KMS-11 (cell line): ENCODE results near the gene RNASEH2A.
A peak's percentile ranks its signal among the peaks of the same experiment; 100 is the strongest.

Experiments
- H2AFZ ChIP-seq: fragments of 200-600 bp; sonication (generic); 2 replicates; pipeline ENCODE4 v1.6.1; 2016; ENCODE audit warnings: antibody characterized with exemption, mixed run types, low read depth
- H3K27ac ChIP-seq: fragments of 200-600 bp; sonication (generic); 2 replicates; pipeline ENCODE4 v1.6.1; 2016; ENCODE audit warnings: mild to moderate bottlenecking, mixed run types
- H3K27me3 ChIP-seq: fragments of 200-600 bp; sonication (generic); 2 replicates; pipeline ENCODE4 v1.6.1; 2017; ENCODE audit warnings: mild to moderate bottlenecking, low read depth, mixed run types, moderate library complexity; ENCODE audit not compliant: insufficient read depth
- H3K36me3 ChIP-seq: fragments of 200-600 bp; sonication (generic); 2 replicates; pipeline ENCODE4 v1.6.1; 2017; ENCODE audit warnings: mild to moderate bottlenecking, mixed run types; ENCODE audit not compliant: insufficient read depth
- H3K4me1 ChIP-seq: fragments of 200-600 bp; sonication (generic); 2 replicates; pipeline ENCODE4 v1.6.1; 2016; ENCODE audit warnings: mild to moderate bottlenecking, low read depth, mixed run types; ENCODE audit not compliant: poor library complexity, severe bottlenecking
- H3K4me2 ChIP-seq: fragments of 200-600 bp; sonication (generic); 2 replicates; pipeline ENCODE4 v1.7.0; 2016; ENCODE audit warnings: mild to moderate bottlenecking, mixed run types
- H3K4me3 ChIP-seq: fragments of 200-600 bp; sonication (generic); IDR thresholded peaks from 2 replicates; pipeline ENCODE4 v1.6.1; 2017; ENCODE audit warnings: low read depth, low read length, mixed read lengths; ENCODE audit not compliant: insufficient read depth
- H3K79me2 ChIP-seq: fragments of 200-600 bp; sonication (generic); 2 replicates; pipeline ENCODE4 v1.6.1; 2016; ENCODE audit warnings: low read depth, mixed run types; ENCODE audit not compliant: insufficient read depth
- H3K9ac ChIP-seq: fragments of 200-600 bp; sonication (generic); 2 replicates; pipeline ENCODE4 v1.6.1; 2016; ENCODE audit warnings: mild to moderate bottlenecking, mixed run types
- H4K20me1 ChIP-seq: fragments of 200-600 bp; sonication (generic); 2 replicates; pipeline ENCODE4 v1.6.1; 2016; ENCODE audit warnings: mild to moderate bottlenecking, mixed run types; ENCODE audit not compliant: insufficient read depth
- TF ChIP-seq, protein P1 (sequence below): fragments of 200-600 bp; sonication (generic); conservative IDR thresholded peaks from 2 replicates; pipeline ENCODE4 v1.6.1; 2017; ENCODE audit warnings: low read depth, mild to moderate bottlenecking, antibody characterized with exemption, low read length, moderate library complexity, mixed read lengths

Gene RNASEH2A

DNA sequence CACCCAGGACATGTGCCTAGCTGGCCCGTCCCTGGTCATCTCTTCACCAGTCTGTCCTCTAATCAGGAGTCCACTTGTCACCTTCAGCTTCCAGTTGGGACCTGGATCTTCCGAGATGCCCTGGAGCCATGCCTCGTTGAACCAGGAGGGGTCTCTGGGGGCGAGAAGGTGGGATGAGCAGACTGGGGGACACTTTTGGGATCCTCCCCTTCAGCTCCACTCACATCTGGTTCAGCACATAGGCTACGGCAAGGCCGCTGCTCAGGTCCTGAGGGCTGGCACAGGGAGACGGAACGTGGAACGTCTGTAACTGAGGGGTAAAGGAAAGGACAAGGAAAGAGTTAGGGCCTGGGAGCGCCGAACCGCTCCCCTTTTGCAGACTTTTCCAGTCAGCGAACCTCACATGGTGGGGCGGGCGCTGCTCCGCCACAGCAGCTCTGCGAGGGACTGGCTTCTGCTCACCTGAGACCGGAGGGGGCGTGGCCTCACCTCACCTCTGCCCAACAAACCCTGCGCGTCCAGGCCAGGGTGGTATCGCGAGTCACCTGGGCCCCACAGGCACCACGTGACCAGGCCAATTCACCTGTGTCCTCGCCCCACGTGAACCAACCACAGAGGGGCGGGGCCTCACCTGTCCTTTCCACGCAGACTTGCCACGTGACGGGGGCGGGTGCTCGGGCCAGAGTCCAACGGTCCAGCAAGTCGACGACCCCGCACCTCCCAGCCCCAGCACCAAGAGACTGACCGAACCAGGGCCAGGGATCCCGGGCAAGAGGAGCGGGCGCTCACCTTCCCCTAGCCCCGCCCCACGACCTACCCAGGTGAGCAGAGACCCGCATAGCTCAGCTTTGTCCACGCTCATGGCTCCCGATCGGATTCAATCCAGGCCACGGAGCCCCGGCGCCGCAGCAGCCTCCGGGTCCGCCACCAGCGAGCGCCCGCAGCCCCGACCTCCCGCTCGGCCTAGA lies 31.5 kb upstream of the RNASEH2A start, which contains the start of gene HOOK2:
Gene HOOK2 (minus strand): TSS at position 965 of the 968 bp plus-strand sequence. CDS start 103 bp downstream, at position 862.
- Histone ChIP-seq H3K79me2 (no peaks in the 10 kb centered on the region), H2AFZ (peak within 1 kb of the TSS; percentile 54; the same call in 1 of the 2 replicates), H4K20me1 (no peaks in the 10 kb centered on the region), H3K9ac (peak within 1 kb of the TSS; percentile 18; the same call in 1 of the 2 replicates), H3K27ac (no peak within 1 kb of the TSS), H3K36me3 (no peaks in the 10 kb centered on the region), H3K4me1 (peaks cover 23% of the 10 kb centered on the region), H3K4me2 (peak within 1 kb of the TSS; percentile 73), H3K27me3 (no peaks in the 10 kb centered on the region), H3K4me3 (no peak within 1 kb of the TSS)
- TF ChIP-seq, protein P1, sequence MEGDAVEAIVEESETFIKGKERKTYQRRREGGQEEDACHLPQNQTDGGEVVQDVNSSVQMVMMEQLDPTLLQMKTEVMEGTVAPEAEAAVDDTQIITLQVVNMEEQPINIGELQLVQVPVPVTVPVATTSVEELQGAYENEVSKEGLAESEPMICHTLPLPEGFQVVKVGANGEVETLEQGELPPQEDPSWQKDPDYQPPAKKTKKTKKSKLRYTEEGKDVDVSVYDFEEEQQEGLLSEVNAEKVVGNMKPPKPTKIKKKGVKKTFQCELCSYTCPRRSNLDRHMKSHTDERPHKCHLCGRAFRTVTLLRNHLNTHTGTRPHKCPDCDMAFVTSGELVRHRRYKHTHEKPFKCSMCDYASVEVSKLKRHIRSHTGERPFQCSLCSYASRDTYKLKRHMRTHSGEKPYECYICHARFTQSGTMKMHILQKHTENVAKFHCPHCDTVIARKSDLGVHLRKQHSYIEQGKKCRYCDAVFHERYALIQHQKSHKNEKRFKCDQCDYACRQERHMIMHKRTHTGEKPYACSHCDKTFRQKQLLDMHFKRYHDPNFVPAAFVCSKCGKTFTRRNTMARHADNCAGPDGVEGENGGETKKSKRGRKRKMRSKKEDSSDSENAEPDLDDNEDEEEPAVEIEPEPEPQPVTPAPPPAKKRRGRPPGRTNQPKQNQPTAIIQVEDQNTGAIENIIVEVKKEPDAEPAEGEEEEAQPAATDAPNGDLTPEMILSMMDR: no peak

DNA sequence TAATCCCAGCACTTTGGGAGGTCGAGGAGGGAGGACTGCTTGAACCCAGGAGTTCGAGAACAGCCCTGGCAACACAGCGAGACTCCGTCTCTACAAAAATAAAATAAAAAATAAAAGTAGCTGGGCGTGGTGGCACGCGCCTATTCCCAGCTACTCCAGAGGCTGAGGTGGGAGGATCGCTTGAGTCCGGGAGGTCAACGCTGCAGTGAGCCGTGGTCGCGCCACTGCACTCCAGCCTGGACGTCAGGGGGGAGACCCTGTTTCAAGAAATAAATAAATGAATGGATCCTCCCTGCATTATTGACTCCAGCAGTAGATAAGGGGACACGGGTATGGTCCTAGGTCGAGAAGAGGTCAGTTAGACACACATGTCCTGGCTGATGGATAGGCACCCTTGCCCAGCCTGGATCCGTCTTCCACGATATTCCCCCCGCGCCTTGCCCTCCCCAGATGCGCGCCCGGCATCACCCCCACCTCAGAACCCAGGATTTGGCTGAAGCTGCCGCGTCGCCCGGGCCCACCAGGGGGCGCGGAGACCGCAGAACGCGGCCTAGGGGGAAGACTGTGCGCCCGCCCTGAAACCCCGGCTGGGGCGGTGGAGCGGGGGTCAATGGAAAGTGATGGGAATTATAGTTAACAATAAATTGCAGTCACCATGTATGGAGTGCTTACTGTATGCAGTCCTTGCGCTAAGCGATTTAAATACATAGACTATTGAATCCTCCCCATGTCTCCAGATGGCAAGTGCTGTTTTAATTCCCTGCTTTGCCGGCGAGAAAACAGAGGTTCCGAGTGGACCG lies 29.0 kb upstream of the RNASEH2A start:
- no peaks in the 10 kb centered on the region for H3K27me3 ChIP-seq
- no peaks in the 10 kb centered on the region for H4K20me1 ChIP-seq
- TF ChIP-seq, protein P1: peak; percentile 96
- peaks cover 29% of the 10 kb centered on the region for H3K4me1 ChIP-seq
- no peaks in the 10 kb centered on the region for H3K36me3 ChIP-seq
- 0 out of 2 replicates have a peak overlapping the region, but pooled peaks have one; percentile 31 for H3K27ac ChIP-seq
- H3K9ac ChIP-seq: peak overlapping the region; percentile 51; the same call in 1 of the 2 replicates
- H3K79me2 ChIP-seq: no peaks in the 10 kb centered on the region
- H3K4me3 ChIP-seq: peak overlapping the region; percentile 70
- H2AFZ ChIP-seq: peak overlapping the region; percentile 84
- peak overlapping the region; percentile 35 for H3K4me2 ChIP-seq

GRCh38 chr19:12778017-12778904 lies 28.1 kb upstream of the RNASEH2A start:
- no peaks in the 10 kb centered on the region for H3K36me3 ChIP-seq

More at GRCh38 chr19:12778017-12778904, 28.1 kb upstream of the RNASEH2A start:
- Histone ChIP-seq H3K79me2 (no peaks in the 10 kb centered on the region), H3K9ac (peak overlapping the region; percentile 51; the same call in 1 of the 2 replicates), H4K20me1 (no peaks in the 10 kb centered on the region), H3K27ac (peak overlapping the region; percentile 31; the same call in 1 of the 2 replicates), H3K4me3 (peak overlapping the region; percentile 70), H3K4me2 (peak overlapping the region; percentile 35), H3K4me1 (peaks cover 34% of the 10 kb centered on the region), H2AFZ (peak overlapping the region; percentile 84), H3K27me3 (no peaks in the 10 kb centered on the region)
- TF ChIP-seq, protein P1: no peak
